ENCODE measurements around the gene CAMTA1. TPM values are rescaled to one million over a fixed set of nuclear protein-coding genes. Genes with fewer than 3 reads are reported as not detected.

CAMTA1 gene
- total RNA-seq, 1 experiment from 2014 or later, result 82.2 TPM

DNA sequence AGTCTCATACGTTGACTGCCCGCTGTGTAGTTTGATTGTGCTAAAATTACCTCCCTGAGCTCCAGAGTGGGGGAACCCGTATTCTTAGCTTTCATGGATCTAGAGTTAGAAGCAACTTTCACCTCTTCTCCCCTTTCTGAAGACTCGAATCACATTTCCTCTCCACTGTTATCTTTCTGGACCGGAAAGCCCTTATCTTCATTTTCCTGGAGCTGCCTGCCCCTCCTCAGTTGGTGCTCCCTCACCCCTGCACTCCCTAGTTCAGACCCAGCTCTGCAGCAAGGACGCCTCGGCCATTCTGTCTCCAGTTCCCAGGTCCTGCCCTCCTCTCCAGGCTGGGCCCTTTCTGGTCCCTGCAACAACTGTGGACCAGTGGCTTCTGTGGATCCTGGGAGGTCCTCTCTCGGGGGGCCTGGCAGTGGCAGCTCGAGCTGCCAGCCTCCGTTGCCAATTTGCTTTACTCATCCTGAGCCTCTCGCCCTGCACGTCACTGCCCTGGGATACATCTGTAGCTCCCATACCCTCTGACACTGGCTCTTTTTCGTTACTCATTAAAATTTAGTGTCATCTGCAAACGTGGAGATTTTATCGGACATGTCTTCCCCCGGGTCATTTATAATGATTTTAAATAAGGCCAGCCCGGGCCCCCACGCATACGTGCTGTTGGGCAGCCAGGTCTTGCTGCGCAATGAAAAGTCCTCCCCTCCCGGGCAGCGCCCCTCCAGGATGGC lies 844.4 kb downstream of the CAMTA1 start:
- TF ChIP-seq TCF7L2 (IDR thresholded peaks at IDR 0.05; ENCODE audit: low read depth, low read length), result no peak
- TF ChIP-seq REST (IDR thresholded peaks at IDR 0.05; ENCODE audit: insufficient read depth in 1 of 2, low read depth in 2 of 2, low read length in 1 of 2), result no peak
- H3K4me3 ChIP-seq (ENCODE audit: low read depth in 2 of 2, low read length in 2 of 2), result no peak overlapping the region
- no TSS peak for BruUV-seq (replicated peaks)
- ChIA-PET POLR2A (interaction anchor here (0.5 kb wide), 1 partner anchor 1107 kb away, joined by 3 read pairs; no protein-coding TSS in a partner anchor), CTCF (no interaction called here)
- in situ Hi-C loops (cut with HindIII; ENCODE audit: low pct_unique_long_range_greater_than_20kb, low sequenced_read_pairs), result no loop called here
- H3K4me1 ChIP-seq (ENCODE audit: control insufficient read depth, insufficient read depth, low read length), result no peaks in the 10 kb centered on the region
- H3K36me3 ChIP-seq (ENCODE audit: control insufficient read depth, insufficient read depth, low read length), result no peaks in the 10 kb centered on the region
- peaks cover 17% of the 10 kb centered on the region for H3K27me3 ChIP-seq (ENCODE audit: control insufficient read depth, insufficient read depth, low read length)
- ATAC-seq, result no peak
- no peaks in the 10 kb centered on the region for H3K9me3 ChIP-seq (ENCODE audit: control insufficient read depth, insufficient read depth, low read depth, low read length)
- DNase-seq (ENCODE audit: low read depth, low spot score), result no peak
- intact Hi-C loops (cut with micrococcal nuclease; ENCODE audit: unreplicated experiment), result no loop called here
- no peak overlapping the region for H3K27ac ChIP-seq (ENCODE audit: low read length)

GRCh38 chr1:7630378-7630777 lies 845.1 kb downstream of the CAMTA1 start:
- Histone ChIP-seq H3K27ac (ENCODE audit: low read length) (no peak overlapping the region), H3K4me1 (ENCODE audit: control insufficient read depth, insufficient read depth, low read length) (no peaks in the 10 kb centered on the region), H3K27me3 (ENCODE audit: control insufficient read depth, insufficient read depth, low read length) (peaks cover 16% of the 10 kb centered on the region), H3K36me3 (ENCODE audit: control insufficient read depth, insufficient read depth, low read length) (no peaks in the 10 kb centered on the region), H3K4me3 (ENCODE audit: low read depth in 2 of 2, low read length in 2 of 2) (no peak overlapping the region), H3K9me3 (ENCODE audit: control insufficient read depth, insufficient read depth, low read depth, low read length) (no peaks in the 10 kb centered on the region)
- no TSS peak for BruUV-seq (replicated peaks)
- ATAC-seq, result no peak
- in situ Hi-C loops (cut with HindIII; ENCODE audit: low pct_unique_long_range_greater_than_20kb, low sequenced_read_pairs) (no loop called here), intact Hi-C loops (cut with micrococcal nuclease; ENCODE audit: unreplicated experiment) (no loop called here)
- ChIA-PET CTCF (no interaction called here), POLR2A (no interaction called here)
- no peak for TF ChIP-seq SIN3A (IDR thresholded peaks at IDR 0.05; ENCODE audit: borderline replicate concordance, insufficient read depth, low read depth, low read length)
- no peak for TF ChIP-seq CTCF (IDR thresholded peaks at IDR 0.05)
- no peak for TF ChIP-seq TCF7L2 (IDR thresholded peaks at IDR 0.05; ENCODE audit: low read depth, low read length)
- no peak for TF ChIP-seq REST (IDR thresholded peaks at IDR 0.05; ENCODE audit: insufficient read depth in 1 of 2, low read depth in 2 of 2, low read length in 1 of 2)
- no peak for TF ChIP-seq POLR2AphosphoS5 (IDR thresholded peaks at IDR 0.05; ENCODE audit: low read depth, low read length)
- DNase-seq (ENCODE audit: low read depth, low spot score), result no peak
